DND-41 (cell line): ENCODE measurements around the gene SERPINC1.
"Not testable (repeated sequence)": the region's sequence is repeated elsewhere in the genome, so short reads cannot be mapped to it uniquely, and the experiment has no call there.

Source experiments
- CTCF ChIP-seq: IDR thresholded peaks from 2 replicates; pipeline ENCODE4 v1.5.1; 2012; ENCODE audit warnings: borderline replicate concordance, low read length, moderate library complexity, mild to moderate bottlenecking; ENCODE audit not compliant: poor library complexity, severe bottlenecking; ENCODE audit errors: extremely low read depth
- EZH2 ChIP-seq: IDR thresholded peaks from 3 replicates; pipeline ENCODE4 v1.6.1; 2012; ENCODE audit warnings: borderline replicate concordance, low read depth, mild to moderate bottlenecking, moderate library complexity, low read length, inconsistent platforms; ENCODE audit not compliant: severe bottlenecking

GRCh38 chr1:173965896-173966295, 48.8 kb upstream of the SERPINC1 start:
- not testable (repeated sequence) for TF ChIP-seq EZH2, CTCF
